H1 (cell line): ENCODE measurements around the gene TMEM45A. TPM values are rescaled to one million over a fixed set of nuclear protein-coding genes. Genes with fewer than 3 reads are reported as not detected.

Experiments
- CTCF ChIA-PET: fragments of 300-600 bp; sonication (Branson Sonifier 250); formaldehyde crosslinking; loops from one replicate; lab custom pipeline; 2021; ENCODE audit not compliant: partially characterized antibody; lab: Charles Lee
- POLR2A ChIA-PET: fragments of 300-600 bp; sonication (Branson Sonifier 250); formaldehyde crosslinking; loops from one replicate; lab custom pipeline; 2021; ENCODE audit warnings: inconsistent platforms; ENCODE audit not compliant: partially characterized antibody; lab: Charles Lee
- DNase-seq, 2 experiments: peaks; one replicate each; pipeline versions ENCODE4 v3.0.0 to v3.0.0-alpha.2; 2010 to 2022; ENCODE audit warnings: low spot score in 2 of 2, low read depth in 1 of 2, mixed read lengths in 1 of 2
- FAIRE-seq: peaks from 2 replicates; lab custom pipeline; 2011; peaks lifted over from hg19 to GRCh38; lab: Jason Lieb, UNC
- H2AFZ ChIP-seq: 2 replicates; pipeline ENCODE4 v1.8.1; 2012; ENCODE audit warnings: low read length, inconsistent platforms
- H2AK5ac ChIP-seq: 2 replicates; pipeline ENCODE4 v1.6.1; 2013; ENCODE audit warnings: low read depth, low read length
- H2BK120ac ChIP-seq: replicated peaks from 2 replicates; pipeline ENCODE3; 2013; ENCODE audit warnings: low read depth, low read length, inconsistent platforms
- H2BK12ac ChIP-seq: 2 replicates; pipeline ENCODE4 v1.6.1; 2013; ENCODE audit warnings: low read depth, low read length
- H2BK15ac ChIP-seq: 2 replicates; pipeline ENCODE4 v1.6.1; 2013; ENCODE audit warnings: low read length
- H2BK20ac ChIP-seq: 2 replicates; pipeline ENCODE4 v1.6.1; 2013; ENCODE audit warnings: low read length
- H2BK5ac ChIP-seq: 2 replicates; pipeline ENCODE4 v1.6.1; 2013; ENCODE audit warnings: low read depth, low read length
- H3K14ac ChIP-seq: 2 replicates; pipeline ENCODE4 v1.6.1; 2013; ENCODE audit warnings: inconsistent platforms; ENCODE audit not compliant: insufficient read length
- H3K18ac ChIP-seq: 2 replicates; pipeline ENCODE4 v1.6.1; 2013; ENCODE audit warnings: low read length; ENCODE audit errors: extremely low read depth
- H3K23ac ChIP-seq: 2 replicates; pipeline ENCODE4 v1.6.1; 2013; ENCODE audit warnings: inconsistent platforms; ENCODE audit not compliant: insufficient read length
- H3K23me2 ChIP-seq: 2 replicates; pipeline ENCODE4 v1.6.1; 2013; ENCODE audit warnings: low read depth, low read length
- H3K27ac ChIP-seq: 2 replicates; pipeline ENCODE4 v1.6.1; 2011; ENCODE audit warnings: low read depth, low read length, inconsistent platforms
- H3K27me3 ChIP-seq, 4 experiments: replicated peaks in 1 of 4; 1 replicate in 1 of 4; 2 replicates in 3 of 4; pipeline versions ENCODE4 v1.6.1 to v1.8.1; 2011 to 2013; ENCODE audit warnings: low read length in 3 of 4, mild to moderate bottlenecking in 3 of 4, inconsistent platforms in 2 of 4, mixed read lengths in 2 of 4, moderate library complexity in 1 of 4; ENCODE audit not compliant: control insufficient read depth in 3 of 4, insufficient read depth in 3 of 4; ENCODE audit errors: extremely low read depth in 1 of 4
- H3K36me3 ChIP-seq, 4 experiments: 2 replicates each; pipeline versions ENCODE4 v1.6.1 to v1.8.1; 2011 to 2013; ENCODE audit warnings: mild to moderate bottlenecking in 4 of 4, low read length in 3 of 4, moderate library complexity in 2 of 4, control low read depth in 1 of 4, inconsistent platforms in 1 of 4; ENCODE audit not compliant: insufficient read depth in 4 of 4, control insufficient read depth in 2 of 4
- H3K4ac ChIP-seq: replicated peaks from 2 replicates; pipeline ENCODE3; 2013; ENCODE audit warnings: low read length, low read depth, mixed read lengths, inconsistent platforms; ENCODE audit not compliant: insufficient read length
- H3K4me1 ChIP-seq, 4 experiments: replicated peaks in 1 of 4; 1 replicate in 1 of 4; 2 replicates in 3 of 4; pipeline versions ENCODE4 v1.6.1 to v1.8.1; 2011 to 2013; ENCODE audit warnings: low read length in 3 of 4, inconsistent platforms in 2 of 4, mixed read lengths in 1 of 4; ENCODE audit not compliant: insufficient read depth in 4 of 4, control insufficient read depth in 3 of 4
- H3K4me2 ChIP-seq, 2 experiments: 2 replicates each; pipeline versions ENCODE4 v1.6.1 to v1.8.1; 2011 to 2013; ENCODE audit warnings: low read depth in 2 of 2, low read length in 2 of 2, control low read depth in 1 of 2, inconsistent platforms in 1 of 2, mild to moderate bottlenecking in 1 of 2; ENCODE audit not compliant: insufficient read depth in 1 of 2
- H3K4me3 ChIP-seq, 4 experiments: fragments of 200-600, 300-600 bp in 1 of 4; sonication (generic), shearing (Covaris generic), sonication (Bioruptor Twin) in 1 of 4; 2 replicates each; pipeline versions ENCODE4 v1.5.1 to v1.8.1; 2011 to 2016; ENCODE audit warnings: low read length in 4 of 4, low read depth in 3 of 4, control low read depth in 2 of 4, inconsistent platforms in 2 of 4, mild to moderate bottlenecking in 2 of 4, mixed read lengths in 1 of 4, moderate library complexity in 1 of 4; ENCODE audit not compliant: insufficient read depth in 2 of 4; ENCODE audit errors: extremely low read depth in 1 of 4
- H3K56ac ChIP-seq: replicated peaks from 2 replicates; pipeline ENCODE3; 2013; ENCODE audit warnings: low read depth, mild to moderate bottlenecking, mixed read lengths, low read length, inconsistent platforms; ENCODE audit not compliant: insufficient read length
- H3K79me1 ChIP-seq: 2 replicates; pipeline ENCODE4 v1.6.1; 2013; ENCODE audit warnings: low read depth, low read length, control low read depth
- H3K79me2 ChIP-seq, 2 experiments: 2 replicates each; pipeline versions ENCODE4 v1.6.1 to v1.8.1; 2012 to 2013; ENCODE audit warnings: low read length in 2 of 2, mild to moderate bottlenecking in 2 of 2, inconsistent platforms in 1 of 2; ENCODE audit not compliant: insufficient read depth in 2 of 2, control insufficient read depth in 1 of 2
- H3K9ac ChIP-seq, 4 experiments: replicated peaks in 1 of 4; 1 replicate in 1 of 4; 2 replicates in 3 of 4; pipeline versions ENCODE4 v1.6.1 to v1.8.1; 2011 to 2013; ENCODE audit warnings: low read depth in 3 of 4, low read length in 3 of 4, control low read depth in 2 of 4, mild to moderate bottlenecking in 2 of 4, moderate library complexity in 2 of 4, inconsistent platforms in 1 of 4; ENCODE audit errors: extremely low read depth in 1 of 4
- H3K9me3 ChIP-seq, 2 experiments: 2 replicates each; pipeline versions ENCODE4 v1.6.1 to v1.8.1; 2012 to 2013; ENCODE audit warnings: mild to moderate bottlenecking in 2 of 2, moderate library complexity in 2 of 2, control low read depth in 1 of 2, inconsistent platforms in 1 of 2, low read depth in 1 of 2, low read length in 1 of 2, mixed read lengths in 1 of 2; ENCODE audit not compliant: insufficient read depth in 2 of 2
- H4K20me1 ChIP-seq, 2 experiments: replicated peaks in 1 of 2; 2 replicates each; pipeline versions ENCODE3 to v1.8.1; 2011 to 2013; ENCODE audit warnings: inconsistent platforms in 2 of 2, low read length in 2 of 2, mild to moderate bottlenecking in 1 of 2; ENCODE audit not compliant: insufficient read depth in 2 of 2, control insufficient read depth in 1 of 2
- H4K5ac ChIP-seq: 2 replicates; pipeline ENCODE4 v1.6.1; 2013; ENCODE audit warnings: low read length, low read depth, mixed read lengths, inconsistent platforms; ENCODE audit not compliant: insufficient read length
- H4K8ac ChIP-seq: 2 replicates; pipeline ENCODE4 v1.8.0; 2013; ENCODE audit warnings: mild to moderate bottlenecking, moderate library complexity, low read length, inconsistent platforms; ENCODE audit not compliant: insufficient read depth; ENCODE audit errors: extremely low read depth
- H4K91ac ChIP-seq: replicated peaks from 2 replicates; pipeline ENCODE3; 2013; ENCODE audit warnings: low read length, mixed read lengths, inconsistent platforms; ENCODE audit not compliant: insufficient read length
- CHD2 ChIP-seq: IDR thresholded peaks from 2 replicates; pipeline ENCODE4 v1.6.1; 2012; ENCODE audit warnings: low read length, improper control_type of control experiment
- CREB1 ChIP-seq: IDR thresholded peaks from 2 replicates; pipeline ENCODE4 v1.6.1; 2012; ENCODE audit warnings: inconsistent platforms
- HDAC2 ChIP-seq, 2 experiments: fragments of 300-600 bp in 1 of 2; sonication (generic) in 1 of 2; IDR thresholded peaks; 2 replicates each; pipeline ENCODE4 v1.6.1; 2011 to 2012; ENCODE audit warnings: low read depth in 2 of 2, low read length in 2 of 2, mild to moderate bottlenecking in 2 of 2, moderate library complexity in 2 of 2, borderline replicate concordance in 1 of 2, inconsistent platforms in 1 of 2
- KDM5A ChIP-seq: fragments of 200-600 bp; IDR thresholded peaks from 2 replicates; pipeline ENCODE4 v1.7.1; 2012; ENCODE audit warnings: mild to moderate bottlenecking, low read length, inconsistent platforms, mixed read lengths
- MAFK ChIP-seq: IDR thresholded peaks from 2 replicates; pipeline ENCODE4 v1.6.1; 2012; ENCODE audit warnings: low read depth, mild to moderate bottlenecking, improper control_type of control experiment, low read length
- NANOG ChIP-seq: IDR thresholded peaks from 2 replicates; pipeline ENCODE4 v1.6.1; 2011; ENCODE audit warnings: low read length, low read depth, mild to moderate bottlenecking, inconsistent platforms; ENCODE audit not compliant: insufficient read depth, poor library complexity, severe bottlenecking
- SIRT6 ChIP-seq: IDR thresholded peaks from one replicate; pipeline ENCODE4 v1.7.1; 2012; ENCODE audit warnings: low read length, inconsistent platforms
- TAF7 ChIP-seq: optimal IDR thresholded peaks from 2 replicates; pipeline ENCODE3; 2011; ENCODE audit warnings: low read depth, mild to moderate bottlenecking, inconsistent platforms, low read length, moderate library complexity, borderline replicate concordance
- TEAD4 ChIP-seq: IDR thresholded peaks from 2 replicates; pipeline ENCODE4 v1.6.1; 2012; ENCODE audit warnings: low read depth, low read length, inconsistent platforms, mixed read lengths
- USF2 ChIP-seq: IDR thresholded peaks from 2 replicates; pipeline ENCODE4 v1.6.1; 2011; ENCODE audit warnings: low read length, improper control_type of control experiment
- WGBS, 2 experiments: shearing (Covaris generic) in 1 of 2; methylation state at CpG; one replicate each; pipeline versions ENCODE4 v1.1.6 to v1.1.7; 2013 to 2015; ENCODE audit warnings: low lambda C conversion rate in 2 of 2, mixed read lengths in 2 of 2, inconsistent platforms in 1 of 2, low coverage in 1 of 2, missing lambda C conversion rate in 1 of 2; ENCODE audit not compliant: insufficient replicate concordance in 2 of 2, insufficient coverage in 1 of 2, insufficient read length in 1 of 2; ENCODE audit errors: extremely low coverage in 1 of 2, missing lambda C conversion rate in 1 of 2; 5-methylcytosine and 5-hydroxymethylcytosine counted together
- polyA plus RNA-seq, 7 experiments: library from polyadenylated mRNA; depleted of rRNA in 3 of 7; stranded (reverse) in 5 of 7; unstranded in 2 of 7; fragments of >200 nt in 5 of 7; fragments of 200-250 nt in 2 of 7; gene quantifications; 1 replicate in 5 of 7; 2 replicates in 1 of 7; 4 replicates in 1 of 7; pipeline versions ENCODE4 v1.2.1 to v1.2.3, GENCODE V29; 2011 to 2013; ENCODE audit warnings: missing spikeins in 2 of 7, mixed read lengths in 2 of 7
- total RNA-seq: library from RNA; stranded (reverse); fragmentation: NEBNext Ultra II Directional; extraction: Animal tissue kit (Norgen Biotek cat#: 25700); gene quantifications from 2 replicates; pipeline ENCODE4 v1.2.1, GENCODE V29; 2021

TMEM45A gene
- total and polyA plus RNA-seq, 2 of the 8 experiments (the other 6 are each of a cell fraction or from before 2014, with no cell fraction given): 12.9 to 14.2 TPM

GRCh38 chr3:100591411-100591810, 99.0 kb downstream of the TMEM45A start:
- H3K27me3 ChIP-seq: peaks cover 0 to 1% (median 0%) of the 10 kb centered on the region in 4 experiments; a peak in 1 of 7 replicates
- H2BK12ac ChIP-seq: no peak overlapping the region
- no peak overlapping the region for H2BK20ac ChIP-seq
- no peak overlapping the region for H3K4ac ChIP-seq
- no peaks in the 10 kb centered on the region for H4K20me1 ChIP-seq
- H3K56ac ChIP-seq: no peak overlapping the region
- H3K14ac ChIP-seq: no peak overlapping the region
- no peak overlapping the region for H3K4me2 ChIP-seq
- no peak overlapping the region for H2AFZ ChIP-seq
- WGBS, 2 experiments: 87% methylated on average over 3 of the region's 3 CpGs; no CpG with 5 or more reads in 1 of the 2 experiments
- POLR2A ChIA-PET: no interaction called here
- H3K36me3 ChIP-seq: no peaks in the 10 kb centered on the region
- no peak overlapping the region for H3K4me3 ChIP-seq
- H2BK120ac ChIP-seq: no peak overlapping the region
- H3K18ac ChIP-seq: no peak overlapping the region
- H3K9me3 ChIP-seq: peaks cover 0 to under 1% of the 10 kb centered on the region in 2 experiments; a peak in 2 of 4 replicates
- DNase-seq (no peak), FAIRE-seq (no peak)
- H4K91ac ChIP-seq: no peak overlapping the region
- no peaks in the 10 kb centered on the region for H3K23me2 ChIP-seq
- no peak overlapping the region for H3K9ac ChIP-seq
- H3K23ac ChIP-seq: no peak overlapping the region
- H4K8ac ChIP-seq: no peak overlapping the region
- H2BK15ac ChIP-seq: no peak overlapping the region
- no peaks in the 10 kb centered on the region for H3K79me2 ChIP-seq
- no peak overlapping the region for H2BK5ac ChIP-seq
- no peak overlapping the region for H4K5ac ChIP-seq
- no peaks in the 10 kb centered on the region for H3K79me1 ChIP-seq
- H3K27ac ChIP-seq: no peak overlapping the region
- CTCF ChIA-PET: interaction anchor here (0.6 to 9.8 kb wide), 21 partner anchors 10 to 1111 kb away, joined by 3 to 229 read pairs (median 3); no protein-coding TSS in a partner anchor
- TF ChIP-seq TAF7 (no peak), SIRT6 (no peak), CHD2 (no peak), USF2 (no peak), NANOG (no peak), HDAC2 (IDR thresholded peaks at IDR 0.05; ENCODE audit: borderline replicate concordance in 1 of 2, low read depth in 2 of 2, low read length in 2 of 2) (no peak), CREB1 (no peak), KDM5A (no peak), TEAD4 (no peak), MAFK (no peak)
- H2AK5ac ChIP-seq: no peak overlapping the region
- peaks cover 0 to 3% (median 0%) of the 10 kb centered on the region in 4 experiments; a peak in 1 of 7 replicates for H3K4me1 ChIP-seq
